GM23338 (cell line): ENCODE measurements around the gene FKBP10. TPM values are rescaled to one million over a fixed set of nuclear protein-coding genes. Genes with fewer than 3 reads are reported as not detected.

Source experiments
- CREB1 ChIP-seq: fragments of 250-450 bp; sonication (Bioruptor Pico); IDR thresholded peaks from 2 replicates; pipeline ENCODE4 v1.5.0; 2020; ENCODE audit warnings: low read depth, mild to moderate bottlenecking, moderate library complexity
- ETS1 ChIP-seq: IDR thresholded peaks from 2 replicates; pipeline ENCODE4 v1.6.1; 2016; ENCODE audit warnings: antibody characterized with exemption
- NANOG ChIP-seq: IDR thresholded peaks from 2 replicates; pipeline ENCODE4 v1.6.1; 2016; ENCODE audit warnings: antibody characterized with exemption, borderline replicate concordance
- ZNF462 ChIP-seq: fragments of 250-450 bp; sonication (Bioruptor Pico); IDR thresholded peaks from 2 replicates; pipeline ENCODE4 v1.5.0; 2020; ENCODE audit warnings: mild to moderate bottlenecking, moderate library complexity
- polyA plus RNA-seq: library from polyadenylated mRNA; unstranded; fragments of >200 nt; fragmentation: Nextera tagmentation; extraction: Ambion mirVana; gene quantifications from 2 replicates; pipeline ENCODE4 v1.2.1, GENCODE V29; 2016
- small RNA-seq: library from RNA; depleted of rRNA; stranded (forward); fragments of <200 nt; gene quantifications from one replicate; pipeline ENCODE3, GENCODE V24; 2014; ENCODE audit warnings: low replicate concordance
- total RNA-seq: library from RNA; depleted of rRNA; stranded (reverse); fragments of >200 nt; shearing (Covaris generic); gene quantifications from 2 replicates; pipeline ENCODE4 v1.2.3, GENCODE V29; 2014; rRNA removed

FKBP10 gene
- total and polyA plus RNA-seq, 2 experiments from 2014 or later, result 26.2 to 151 TPM

- TF ChIP-seq ZNF462, result no peak
- TF ChIP-seq CREB1 (CRISPR knock-in tag), result no peak
- no peak for TF ChIP-seq NANOG
- no peak for TF ChIP-seq ETS1
These were observed 59.0 kb downstream of the FKBP10 start (continued) for GRCh38 chr17:41871789-41872188.

Small RNAs within 50 kb of the gene (small RNA-seq; reads per million reads assigned to genes)
- gene AC125257.2, result not detected

Other genes starting within 250 kb of the FKBP10 start
- gene KRT9, start 240.9 kb upstream of the FKBP10 start, total RNA-seq, result not detected in 2 replicates
- not detected in 2 replicates for gene KRT9, start 240.9 kb upstream of the FKBP10 start, polyA plus RNA-seq
- gene KRT14, start 226.1 kb upstream of the FKBP10 start, total RNA-seq, result not detected in 2 replicates
- not detected in 2 replicates for gene KRT14, start 226.1 kb upstream of the FKBP10 start, polyA plus RNA-seq
- gene KRT16, start 200.2 kb upstream of the FKBP10 start, total RNA-seq, result not detected in 2 replicates
- gene KRT16, start 200.2 kb upstream of the FKBP10 start, polyA plus RNA-seq, result not detected in 2 replicates
- gene KRT17, start 188.4 kb upstream of the FKBP10 start, total RNA-seq, result 0.63 TPM in 1 of 2 replicates, not detected in the other
- gene KRT17, start 188.4 kb upstream of the FKBP10 start, polyA plus RNA-seq, result 1.8 TPM in 2 replicates
- 270 and 272 TPM in 2 replicates for gene EIF1, start 124.1 kb upstream of the FKBP10 start, total RNA-seq
- gene EIF1, start 124.1 kb upstream of the FKBP10 start, polyA plus RNA-seq, result 525 and 603 TPM in 2 replicates
- gene GAST, start 100.7 kb upstream of the FKBP10 start, total RNA-seq, result not detected in 2 replicates
- gene GAST, start 100.7 kb upstream of the FKBP10 start, polyA plus RNA-seq, result not detected in 2 replicates
- gene HAP1, start 78.4 kb upstream of the FKBP10 start, total RNA-seq, result 2.2 and 3.5 TPM in 2 replicates
- gene HAP1, start 78.4 kb upstream of the FKBP10 start, polyA plus RNA-seq, result 1.4 and 1.6 TPM in 2 replicates
- gene JUP, start 26.3 kb upstream of the FKBP10 start, total RNA-seq, result 160 and 177 TPM in 2 replicates
- 45.5 and 47.2 TPM in 2 replicates for gene JUP, start 26.3 kb upstream of the FKBP10 start, polyA plus RNA-seq
- gene P3H4, start 1.1 kb upstream of the FKBP10 start, total RNA-seq, result 27.9 and 33.3 TPM in 2 replicates
- gene P3H4, start 1.1 kb upstream of the FKBP10 start, polyA plus RNA-seq, result 16.0 and 17.0 TPM in 2 replicates
- gene NT5C3B, start 23.2 kb downstream of the FKBP10 start, total RNA-seq, result 68.9 and 78.3 TPM in 2 replicates
- gene NT5C3B, start 23.2 kb downstream of the FKBP10 start, polyA plus RNA-seq, result 58.2 and 59.1 TPM in 2 replicates
- 0.27 and 0.42 TPM in 2 replicates for gene KLHL10, start 24.8 kb downstream of the FKBP10 start, total RNA-seq
- gene KLHL10, start 24.8 kb downstream of the FKBP10 start, polyA plus RNA-seq, result 0.13 TPM in 1 of 2 replicates, not detected in the other
- 23.7 and 25.5 TPM in 2 replicates for gene KLHL11, start 52.4 kb downstream of the FKBP10 start, total RNA-seq
- gene KLHL11, start 52.4 kb downstream of the FKBP10 start, polyA plus RNA-seq, result 6.8 and 8.7 TPM in 2 replicates
- 412 and 439 TPM in 2 replicates for gene ACLY, start 105.9 kb downstream of the FKBP10 start, total RNA-seq
- 119 and 121 TPM in 2 replicates for gene ACLY, start 105.9 kb downstream of the FKBP10 start, polyA plus RNA-seq
- gene ODAD4, start 117.6 kb downstream of the FKBP10 start, total RNA-seq, result 0.12 and 1.8 TPM in 2 replicates
- 0.54 and 1.7 TPM in 2 replicates for gene ODAD4, start 117.6 kb downstream of the FKBP10 start, polyA plus RNA-seq
- gene CNP, start 153.8 kb downstream of the FKBP10 start, total RNA-seq, result 40.3 and 47.8 TPM in 2 replicates
- 28.3 and 30.8 TPM in 2 replicates for gene CNP, start 153.8 kb downstream of the FKBP10 start, polyA plus RNA-seq
- 119 and 139 TPM in 2 replicates for gene DNAJC7, start 204.4 kb downstream of the FKBP10 start, total RNA-seq
- 136 and 141 TPM in 2 replicates for gene DNAJC7, start 204.4 kb downstream of the FKBP10 start, polyA plus RNA-seq
- gene NKIRAS2, start 207.1 kb downstream of the FKBP10 start, total RNA-seq, result 42.5 and 52.9 TPM in 2 replicates
- gene NKIRAS2, start 207.1 kb downstream of the FKBP10 start, polyA plus RNA-seq, result 31.3 and 31.7 TPM in 2 replicates
- gene C17orf113, start 237.6 kb downstream of the FKBP10 start, total RNA-seq, result 1.8 and 2.1 TPM in 2 replicates
- gene C17orf113, start 237.6 kb downstream of the FKBP10 start, polyA plus RNA-seq, result 0.29 and 0.38 TPM in 2 replicates